ENCODE data around the gene ZP3.
"Not testable (repeated sequence)": the region's sequence is repeated elsewhere in the genome, so short reads cannot be mapped to it uniquely, and the experiment has no call there.

DNA sequence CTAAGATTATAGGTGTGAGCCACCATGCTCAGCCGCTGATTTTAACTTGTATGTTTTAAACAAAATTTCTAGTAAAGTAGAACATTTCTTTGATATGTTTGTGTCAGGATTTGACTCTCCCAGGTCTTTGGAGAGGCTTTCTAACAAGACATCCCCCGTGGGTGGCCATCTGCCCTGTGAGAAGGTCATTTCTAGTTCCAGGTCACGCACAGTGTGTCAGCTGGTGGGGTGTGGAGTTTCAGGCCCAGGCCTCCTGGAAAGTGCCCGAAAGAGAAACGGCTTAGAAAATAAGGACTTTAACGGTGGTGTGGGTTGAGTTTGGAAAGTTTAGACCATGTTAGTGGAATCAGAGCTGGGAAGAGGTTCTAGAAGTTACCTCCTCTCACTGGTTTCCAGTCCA lies 48.3 kb downstream of the ZP3 start:
- TF ChIP-seq, protein P1, sequence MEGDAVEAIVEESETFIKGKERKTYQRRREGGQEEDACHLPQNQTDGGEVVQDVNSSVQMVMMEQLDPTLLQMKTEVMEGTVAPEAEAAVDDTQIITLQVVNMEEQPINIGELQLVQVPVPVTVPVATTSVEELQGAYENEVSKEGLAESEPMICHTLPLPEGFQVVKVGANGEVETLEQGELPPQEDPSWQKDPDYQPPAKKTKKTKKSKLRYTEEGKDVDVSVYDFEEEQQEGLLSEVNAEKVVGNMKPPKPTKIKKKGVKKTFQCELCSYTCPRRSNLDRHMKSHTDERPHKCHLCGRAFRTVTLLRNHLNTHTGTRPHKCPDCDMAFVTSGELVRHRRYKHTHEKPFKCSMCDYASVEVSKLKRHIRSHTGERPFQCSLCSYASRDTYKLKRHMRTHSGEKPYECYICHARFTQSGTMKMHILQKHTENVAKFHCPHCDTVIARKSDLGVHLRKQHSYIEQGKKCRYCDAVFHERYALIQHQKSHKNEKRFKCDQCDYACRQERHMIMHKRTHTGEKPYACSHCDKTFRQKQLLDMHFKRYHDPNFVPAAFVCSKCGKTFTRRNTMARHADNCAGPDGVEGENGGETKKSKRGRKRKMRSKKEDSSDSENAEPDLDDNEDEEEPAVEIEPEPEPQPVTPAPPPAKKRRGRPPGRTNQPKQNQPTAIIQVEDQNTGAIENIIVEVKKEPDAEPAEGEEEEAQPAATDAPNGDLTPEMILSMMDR (IDR thresholded peaks at IDR 0.05) = not testable (repeated sequence)
- not testable (repeated sequence) for TF ChIP-seq EP300 (IDR thresholded peaks at IDR 0.05)
